Stimulated activated CD4-positive, alpha-beta T cell treated with anti-CD3 and anti-CD28 coated beads, Interleukin-2, amount 100 ng/mL, for 4 hours (primary cell): ENCODE measurements around the gene TMEM131L.
A peak's percentile ranks its signal among the peaks of the same experiment; 100 is the strongest.
"Not testable (repeated sequence)": the region's sequence is repeated elsewhere in the genome, so short reads cannot be mapped to it uniquely, and the experiment has no call there.

ENCODE experiments used
- DNase-seq: peaks from one replicate; pipeline ENCODE4 v3.0.0-alpha.2; 2020; ENCODE audit warnings: low read depth

Gene TMEM131L

GRCh38 chr4:153579410-153579809 lies 113.2 kb downstream of the TMEM131L start:
- DNase-seq = no peak

- DNase-seq = no peak
Measured at GRCh38 chr4:153579872-153580271, 113.7 kb downstream of the TMEM131L start.

- no peak for DNase-seq
Measured at GRCh38 chr4:153582954-153583702, 117.0 kb downstream of the TMEM131L start.

GRCh38 chr4:153585026-153585425 lies 118.9 kb downstream of the TMEM131L start:
- DNase-seq = no peak

GRCh38 chr4:153589703-153590595 lies 123.8 kb downstream of the TMEM131L start:
- no peak for DNase-seq

GRCh38 chr4:153591441-153591840 lies 125.3 kb downstream of the TMEM131L start:
- no peak for DNase-seq

- DNase-seq = no peak
Measured at GRCh38 chr4:153592064-153592463, 125.9 kb downstream of the TMEM131L start.

GRCh38 chr4:153593161-153593560 lies 127.0 kb downstream of the TMEM131L start:
- no peak for DNase-seq

GRCh38 chr4:153594210-153594609 lies 128.1 kb downstream of the TMEM131L start:
- no peak for DNase-seq

- no peak for DNase-seq
Measured at GRCh38 chr4:153595894-153596601, 129.9 kb downstream of the TMEM131L start.

- DNase-seq = no peak
Measured at GRCh38 chr4:153602758-153603157, 136.6 kb downstream of the TMEM131L start.

- no peak for DNase-seq
Measured at GRCh38 chr4:153603258-153603657, 137.1 kb downstream of the TMEM131L start.

- DNase-seq = no peak
Measured at GRCh38 chr4:153603835-153604234, 137.7 kb downstream of the TMEM131L start.

GRCh38 chr4:153609070-153609469 lies 142.9 kb downstream of the TMEM131L start:
- not testable (repeated sequence) for DNase-seq

- DNase-seq = no peak
Measured at GRCh38 chr4:153610623-153611376, 144.6 kb downstream of the TMEM131L start.

- DNase-seq = no peak
Measured at GRCh38 chr4:153611679-153612078, 145.5 kb downstream of the TMEM131L start.

GRCh38 chr4:153612878-153613277 lies 146.7 kb downstream of the TMEM131L start:
- DNase-seq = no peak

- peak; percentile 14 for DNase-seq
Measured at GRCh38 chr4:153616006-153616555, 149.9 kb downstream of the TMEM131L start.

GRCh38 chr4:153618833-153619232 lies 152.7 kb downstream of the TMEM131L start:
- no peak for DNase-seq

- DNase-seq = no peak
Measured at GRCh38 chr4:153619811-153620210, 153.7 kb downstream of the TMEM131L start.

- DNase-seq = no peak
Measured at GRCh38 chr4:153620352-153620751, 154.2 kb downstream of the TMEM131L start.
